Hematopoietic multipotent progenitor cell treated with erythropoietin and hydrocortisone succinate and interleukin-3 and kit ligand, for 15 days (in vitro differentiated cells): Measurements from ENCODE around the gene SLC13A3.

Source experiments
- DNase-seq: peaks from one replicate; pipeline ENCODE4 v3.0.0-alpha.2; 2015; ENCODE audit warnings: low spot score

The SLC13A3 gene

DNA sequence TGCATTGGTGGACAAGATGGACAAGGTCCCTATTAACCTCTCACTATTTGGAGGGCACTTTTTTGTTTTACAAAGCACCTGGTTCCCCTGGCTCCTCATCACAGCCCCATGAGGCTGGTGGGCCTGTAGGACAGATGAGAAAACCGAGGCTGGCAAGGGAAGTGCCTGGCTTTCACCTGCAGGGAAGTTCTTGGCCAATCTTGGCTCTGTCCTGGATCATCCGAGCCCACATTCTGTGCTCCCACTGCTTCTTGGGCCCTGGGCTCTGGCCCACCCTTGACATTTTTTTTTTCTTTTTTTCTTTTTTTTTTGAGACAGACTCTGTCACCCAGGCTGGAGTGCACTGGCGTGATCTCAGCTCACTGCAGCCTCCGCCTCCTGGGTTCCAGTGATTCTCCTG is 14.7 kb downstream of the SLC13A3 start:
- DNase-seq, result no peak

DNA sequence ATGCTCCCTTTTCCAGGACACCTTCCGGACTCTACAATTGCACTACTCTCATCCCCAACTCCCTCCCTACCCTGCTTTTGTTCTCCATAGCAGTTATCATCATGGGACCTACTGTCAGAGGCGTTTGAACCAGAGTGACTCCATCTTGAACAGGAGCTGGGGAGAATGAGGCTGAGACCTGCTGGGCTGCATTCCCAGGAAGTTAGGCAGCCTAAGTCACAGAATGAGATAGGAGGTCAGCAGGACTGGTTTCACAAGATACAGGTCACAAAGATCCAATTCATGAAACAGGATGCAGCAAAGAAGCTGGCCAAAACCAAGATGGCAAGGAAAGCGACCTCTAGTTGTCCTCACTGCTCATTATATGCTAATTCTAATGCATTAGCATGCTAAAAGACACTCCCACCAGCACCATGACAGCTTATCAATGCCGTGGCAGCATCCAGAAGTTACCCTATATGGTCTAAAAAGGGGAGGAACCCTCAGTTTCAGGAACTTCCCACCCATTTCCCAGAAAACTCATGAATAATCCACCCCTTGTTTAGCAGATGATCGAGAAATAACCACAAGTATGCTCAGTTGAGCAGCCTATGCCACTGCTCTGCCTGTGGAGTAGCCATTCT is 15.6 kb downstream of the SLC13A3 start:
- DNase-seq, result peak; percentile 54

DNA sequence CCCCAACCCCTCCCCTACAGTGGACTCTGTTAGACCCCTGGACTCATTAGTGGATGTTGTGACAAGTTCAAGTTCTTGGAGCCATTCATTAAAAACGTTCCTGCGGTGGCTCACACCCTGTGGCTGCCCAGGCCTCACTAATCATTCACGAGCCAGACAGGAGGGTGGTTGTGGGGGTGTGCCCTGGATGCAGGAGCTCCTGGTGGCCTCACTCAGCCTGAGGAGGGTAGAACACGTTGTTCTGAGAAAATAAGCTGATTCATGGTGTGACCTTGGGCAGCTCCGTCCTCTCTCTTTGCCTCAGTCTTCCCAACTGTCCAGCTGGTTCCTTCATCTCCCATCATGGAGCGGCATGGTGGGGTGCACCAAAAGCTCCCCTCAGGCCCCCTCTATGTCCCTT is 16.7 kb downstream of the SLC13A3 start:
- DNase-seq, result no peak

DNA sequence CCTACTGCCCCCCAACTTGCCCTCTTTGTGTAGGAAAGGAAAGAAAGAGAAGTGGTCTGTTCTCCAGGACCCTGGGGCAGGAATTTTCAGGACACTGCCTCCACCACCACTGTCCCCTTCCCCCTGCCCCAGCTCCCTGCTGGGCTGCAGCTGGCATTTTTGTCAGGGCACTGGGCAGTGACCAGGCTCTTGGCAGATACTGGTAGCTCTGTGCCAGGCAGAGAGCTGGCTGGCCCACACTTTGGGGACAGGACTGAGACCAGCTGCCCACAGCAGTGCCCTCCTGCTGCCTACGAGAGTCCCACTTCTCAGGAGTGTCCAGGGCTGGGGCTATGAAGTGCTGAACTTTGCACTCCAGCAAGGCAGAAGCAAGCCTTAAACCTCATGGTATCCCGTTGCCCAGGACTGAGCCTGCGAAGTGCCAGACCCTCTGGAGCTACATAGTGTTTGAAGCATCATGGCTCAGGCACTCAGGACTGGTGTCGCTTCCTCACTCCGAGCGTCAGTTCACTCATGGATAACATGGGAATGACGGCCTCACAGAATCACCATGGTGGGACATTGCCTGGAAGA is 19.3 kb downstream of the SLC13A3 start:
- no peak for DNase-seq

DNA sequence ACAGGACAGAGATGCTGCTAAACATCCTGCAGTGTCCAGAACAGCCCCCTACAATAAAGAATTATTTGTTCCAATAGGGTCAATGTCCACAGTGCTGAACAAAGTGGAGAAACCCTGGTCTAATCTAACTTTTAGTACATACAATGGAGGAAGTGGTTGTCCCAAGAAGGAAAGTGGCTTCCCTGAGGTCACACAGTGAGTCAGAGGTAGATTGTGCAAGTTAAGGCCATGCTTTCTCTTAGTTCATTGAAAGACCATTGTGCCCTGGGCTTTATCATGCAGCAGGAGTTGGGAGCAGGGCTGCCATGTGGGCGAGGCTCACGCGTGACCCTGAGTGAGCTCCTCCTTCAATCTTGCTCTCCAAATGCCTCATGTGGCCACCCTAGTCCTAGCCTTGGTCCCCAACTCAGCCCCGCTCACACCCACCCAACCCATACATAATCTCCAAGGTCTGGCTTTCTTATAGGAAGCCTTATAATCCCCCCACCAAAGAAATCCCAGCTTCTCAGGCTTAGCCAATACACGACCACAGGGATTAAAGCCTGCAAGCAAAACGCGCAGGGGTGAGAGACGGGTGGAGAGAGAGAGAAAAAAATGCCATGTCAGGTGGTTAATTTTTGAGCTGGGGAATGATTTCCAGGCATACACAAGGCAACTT is 19.9 kb downstream of the SLC13A3 start:
- DNase-seq, result no peak

DNA sequence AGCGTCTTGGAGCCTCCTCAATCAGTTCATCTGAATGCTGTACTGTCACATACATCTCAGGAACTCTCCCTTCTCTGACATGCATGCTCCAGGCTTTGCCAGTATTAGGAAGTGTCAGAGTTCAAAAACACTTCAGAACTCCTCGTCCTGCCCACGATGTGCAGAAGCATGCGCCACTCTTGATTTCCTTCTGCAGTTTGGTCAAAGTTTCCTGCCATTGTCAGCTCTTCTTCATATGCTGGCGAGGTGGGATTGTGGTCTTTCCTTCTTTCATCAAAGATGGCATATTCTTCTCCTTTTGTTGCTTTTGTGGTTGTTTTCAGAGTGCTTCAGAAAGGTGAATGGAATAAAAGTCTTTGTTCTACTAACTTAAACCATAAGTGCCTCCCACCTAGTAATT is 21.0 kb downstream of the SLC13A3 start:
- no peak for DNase-seq

DNA sequence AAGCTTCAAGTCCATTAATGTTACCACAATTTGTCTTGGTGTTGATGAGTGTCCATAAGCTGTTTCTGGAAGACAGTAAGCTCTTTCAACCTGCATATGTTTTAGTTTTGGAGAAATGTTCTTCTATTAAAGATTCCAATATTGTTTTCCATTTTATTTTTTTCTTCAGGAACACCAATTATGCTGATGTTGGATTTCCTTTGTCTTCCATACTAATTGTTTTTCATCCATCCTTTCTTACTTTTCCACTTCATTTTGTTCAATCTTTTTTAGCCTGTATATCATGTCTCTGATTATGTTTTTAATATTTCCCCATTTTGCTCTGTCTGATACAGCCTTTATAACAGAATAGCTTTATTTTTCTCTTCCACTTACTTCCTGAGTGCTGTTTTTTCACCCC is 21.9 kb downstream of the SLC13A3 start:
- no peak for DNase-seq

DNA sequence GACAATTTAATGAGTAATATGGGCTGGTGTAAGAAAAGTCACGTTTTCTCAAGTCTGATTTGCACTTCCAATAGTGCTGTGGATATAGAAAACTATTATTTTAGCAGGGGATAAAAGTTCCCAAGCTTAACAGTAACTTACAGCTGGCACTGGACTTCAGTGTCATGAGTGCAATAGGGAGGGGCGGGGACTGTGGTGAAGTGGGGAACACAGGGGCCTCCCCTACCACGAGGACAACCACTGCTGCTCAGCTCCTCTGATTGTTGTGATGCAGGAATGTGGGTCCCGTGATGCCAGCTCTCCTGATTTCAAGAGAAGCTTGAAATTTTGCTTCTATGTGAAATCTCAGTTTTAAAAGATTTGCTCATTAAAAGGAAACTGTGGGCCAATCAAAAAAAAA is 24.0 kb downstream of the SLC13A3 start:
- DNase-seq, result no peak

DNA sequence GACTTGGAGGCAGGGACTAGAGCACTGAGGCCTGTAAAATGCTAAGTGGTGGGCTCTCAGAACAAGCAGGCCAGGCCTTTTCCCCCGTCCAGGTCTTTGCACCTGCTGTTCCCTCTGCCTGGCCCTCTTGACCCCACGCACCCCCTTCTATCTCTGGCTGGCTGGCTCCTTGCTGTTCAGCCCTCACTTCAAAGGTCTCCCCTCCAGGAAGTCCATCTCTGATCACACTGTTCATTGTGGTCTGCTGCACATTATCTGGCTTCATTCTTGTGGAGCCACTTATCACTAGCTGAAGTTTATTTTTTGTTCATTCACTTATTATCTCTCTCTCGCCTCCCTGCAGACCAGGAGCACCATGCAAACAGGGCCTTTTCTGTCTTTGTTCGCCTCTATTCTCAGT is 24.5 kb downstream of the SLC13A3 start:
- DNase-seq, result no peak

DNA sequence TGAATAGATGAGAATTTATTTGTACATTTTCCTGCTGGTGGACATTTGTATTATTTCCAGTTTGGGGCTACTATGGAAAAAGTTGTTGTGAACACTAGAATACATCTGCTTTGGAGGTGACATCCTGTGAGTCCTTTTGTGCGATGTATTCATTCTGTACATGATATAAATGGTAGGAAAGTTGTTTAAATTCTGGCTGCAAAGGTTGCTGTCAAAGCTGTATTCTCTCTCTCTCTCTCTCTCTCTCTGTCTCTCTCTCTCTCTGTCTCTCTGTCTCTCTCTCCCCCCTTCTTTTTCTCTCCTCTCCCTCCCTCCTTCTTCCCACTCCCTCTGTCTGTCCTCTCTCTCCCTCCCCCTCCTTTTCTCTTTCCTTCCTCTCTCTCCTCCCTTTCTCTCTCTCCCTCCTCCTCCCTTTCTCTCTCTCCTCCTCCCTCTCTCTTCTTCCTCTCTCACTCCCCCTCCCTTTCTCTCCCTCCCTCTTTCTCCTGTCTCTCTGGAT is 25.3 kb downstream of the SLC13A3 start:
- no peak for DNase-seq

DNA sequence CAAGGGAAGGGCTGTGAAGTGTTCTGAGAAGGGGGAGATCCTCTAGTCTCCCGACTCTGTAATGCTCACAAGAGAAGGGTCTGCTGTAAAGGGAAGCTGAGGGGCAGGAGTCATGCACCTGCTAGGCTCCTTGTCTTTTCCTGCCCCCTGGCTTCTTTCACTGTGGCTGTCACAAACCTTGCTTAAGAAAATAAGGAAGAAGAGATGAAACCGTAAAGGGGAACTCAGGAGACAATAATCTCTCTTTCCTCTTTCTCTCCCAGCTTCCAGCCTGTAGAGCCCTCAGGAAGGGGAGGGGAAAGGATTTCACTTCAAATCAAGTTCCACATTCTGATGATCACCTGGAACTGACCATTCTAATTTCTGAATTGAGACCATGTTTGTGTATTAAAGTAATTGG is 26.3 kb downstream of the SLC13A3 start:
- DNase-seq, result no peak

DNA sequence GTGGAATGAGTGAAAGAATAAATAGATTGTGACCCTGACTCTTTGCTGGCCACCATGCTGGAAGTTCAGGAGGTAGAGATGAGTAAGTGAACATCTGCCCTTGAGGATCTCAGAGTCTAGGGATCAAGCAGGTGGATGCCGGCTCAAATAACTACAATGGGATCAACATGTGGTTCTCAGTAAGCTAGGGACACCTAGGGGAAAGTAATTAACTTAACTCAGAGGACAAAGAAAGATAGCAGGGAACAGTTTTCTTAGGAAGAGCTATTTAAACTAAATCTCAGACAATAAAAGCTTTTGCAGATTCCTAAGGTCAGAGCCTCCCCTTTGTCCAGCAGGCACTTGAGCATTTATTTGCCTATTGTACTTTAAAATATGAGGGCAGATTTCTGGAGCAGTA is 29.1 kb downstream of the SLC13A3 start:
- DNase-seq, result no peak

DNA sequence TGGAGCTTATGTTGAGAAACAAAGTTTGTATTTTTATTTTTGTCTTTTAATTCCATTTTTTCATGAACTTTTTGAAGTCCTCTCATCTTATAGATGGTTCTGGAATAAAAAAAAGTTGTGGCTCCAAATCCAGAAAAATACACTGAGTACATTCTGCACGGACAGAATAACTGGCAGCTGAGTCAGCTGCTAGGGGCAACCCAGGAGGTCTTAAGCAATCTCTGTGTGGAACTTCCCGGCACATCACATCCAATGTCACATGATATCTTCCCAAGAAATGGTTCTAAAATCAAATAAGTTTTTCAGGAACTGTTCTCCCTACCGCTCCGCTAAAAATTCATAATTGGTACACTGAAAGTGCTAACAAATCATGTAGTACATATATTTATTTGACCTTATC is 29.8 kb downstream of the SLC13A3 start:
- no peak for DNase-seq

DNA sequence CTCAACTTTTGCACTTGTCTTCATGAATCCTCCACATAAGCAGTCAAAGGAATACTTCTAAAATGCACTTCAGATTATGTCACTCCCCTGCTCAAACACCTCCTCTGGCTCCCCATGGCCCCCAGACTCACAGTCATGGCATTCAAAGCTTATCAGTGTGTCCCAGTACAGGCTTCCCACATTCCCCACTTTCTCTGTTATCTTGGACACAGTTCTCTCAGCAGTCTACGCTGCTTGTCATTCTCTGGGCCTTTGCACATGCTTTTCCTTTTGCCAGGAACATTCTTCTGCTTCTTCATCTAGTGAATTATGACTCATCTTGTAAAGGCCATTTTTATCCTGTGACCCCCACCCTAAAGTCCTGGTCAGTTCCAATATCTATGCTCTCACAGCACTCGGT is 31.8 kb downstream of the SLC13A3 start:
- DNase-seq, result no peak

DNA sequence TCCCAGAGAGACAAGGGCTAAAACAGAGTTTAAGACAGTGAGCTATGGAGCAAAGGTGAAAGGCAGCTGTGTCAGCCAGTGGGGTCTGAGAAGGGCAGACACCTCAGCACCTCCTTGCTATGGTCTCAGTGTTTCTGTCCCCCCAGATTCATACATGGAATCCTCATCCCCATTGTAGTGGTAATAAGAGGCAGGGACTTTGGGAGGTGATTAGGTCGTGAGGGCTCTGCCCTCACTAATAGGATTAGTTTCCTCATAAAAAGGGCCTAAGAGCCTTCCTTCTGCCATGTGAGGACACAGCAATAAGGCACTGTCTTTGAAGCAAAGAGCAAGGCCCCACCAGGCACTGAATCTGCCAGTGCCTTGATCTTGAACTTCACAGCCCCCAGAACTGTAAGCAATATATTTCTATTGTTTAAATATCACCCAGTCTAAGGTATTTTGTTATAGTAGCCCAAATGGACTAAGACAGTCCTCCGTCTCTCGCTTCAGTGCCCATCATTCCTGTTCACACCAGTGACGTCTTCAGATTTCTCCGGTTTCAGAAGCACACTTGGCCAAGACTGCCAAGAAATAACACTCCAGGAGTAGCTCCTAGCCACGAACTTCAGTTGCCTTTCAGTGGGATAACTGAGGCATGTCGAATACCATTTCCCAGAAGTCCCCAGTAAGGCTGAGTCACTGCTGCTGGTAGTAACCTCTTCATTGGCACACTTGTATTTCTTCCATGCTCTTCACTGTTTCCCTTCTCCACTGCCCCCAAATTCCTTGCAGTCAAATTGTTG is 32.8 kb downstream of the SLC13A3 start:
- no peak for DNase-seq

DNA sequence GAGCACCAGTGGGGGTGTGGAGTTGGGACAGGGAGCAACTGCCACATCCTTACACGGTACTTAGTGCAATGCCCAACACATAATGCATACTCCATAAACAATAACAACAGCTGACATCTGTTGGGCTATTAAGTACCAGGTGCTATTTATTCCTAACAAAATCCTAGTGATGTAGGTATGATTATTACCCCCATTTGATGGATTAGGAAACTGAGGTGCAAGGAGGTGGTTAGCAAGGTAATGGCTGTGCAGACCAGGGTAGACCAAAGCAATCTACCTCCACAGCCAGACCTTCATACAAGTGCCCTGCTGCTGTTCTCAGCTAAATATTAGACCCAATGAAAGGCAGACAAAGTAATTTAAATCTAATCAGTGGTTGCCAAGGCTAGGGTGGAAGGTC is 36.8 kb downstream of the SLC13A3 start:
- DNase-seq, result no peak

DNA sequence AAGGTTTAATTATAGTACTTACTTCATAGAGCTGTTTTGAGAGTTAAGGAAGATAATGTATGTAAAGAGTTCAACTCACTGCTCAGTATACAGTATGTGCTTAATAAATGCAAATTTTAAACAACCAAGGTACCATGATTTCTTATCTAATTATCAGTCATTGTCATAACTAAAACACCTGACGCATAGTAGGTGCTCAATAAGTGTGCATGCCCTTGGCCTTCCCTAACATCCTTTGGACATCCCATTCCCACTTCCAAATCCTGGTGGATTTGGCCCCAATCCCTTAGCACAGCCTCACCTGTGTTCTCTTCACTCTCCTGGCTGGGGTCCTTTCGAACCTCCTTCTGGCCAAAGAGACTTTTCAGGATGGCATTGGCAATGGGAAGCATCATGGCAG is 41.1 kb downstream of the SLC13A3 start:
- DNase-seq, result no peak

DNA sequence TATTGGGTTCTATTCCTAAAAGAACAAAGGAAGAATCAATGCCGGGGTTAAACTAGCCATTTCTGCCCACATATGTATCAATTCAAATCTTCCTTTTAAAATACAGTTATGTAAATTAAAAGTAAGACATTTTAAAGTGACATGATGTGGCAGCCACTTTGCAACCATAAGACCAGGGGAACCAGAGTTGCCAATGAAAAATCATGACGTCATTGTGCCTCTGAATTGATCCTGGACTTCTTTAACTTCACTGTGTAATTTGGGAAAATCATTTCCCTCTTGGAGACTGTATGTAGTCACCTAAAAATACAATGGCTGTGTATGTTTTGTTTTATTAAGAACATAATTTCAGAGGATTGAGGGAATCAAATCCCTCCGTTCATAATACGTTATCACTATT is 42.2 kb downstream of the SLC13A3 start:
- no peak for DNase-seq

DNA sequence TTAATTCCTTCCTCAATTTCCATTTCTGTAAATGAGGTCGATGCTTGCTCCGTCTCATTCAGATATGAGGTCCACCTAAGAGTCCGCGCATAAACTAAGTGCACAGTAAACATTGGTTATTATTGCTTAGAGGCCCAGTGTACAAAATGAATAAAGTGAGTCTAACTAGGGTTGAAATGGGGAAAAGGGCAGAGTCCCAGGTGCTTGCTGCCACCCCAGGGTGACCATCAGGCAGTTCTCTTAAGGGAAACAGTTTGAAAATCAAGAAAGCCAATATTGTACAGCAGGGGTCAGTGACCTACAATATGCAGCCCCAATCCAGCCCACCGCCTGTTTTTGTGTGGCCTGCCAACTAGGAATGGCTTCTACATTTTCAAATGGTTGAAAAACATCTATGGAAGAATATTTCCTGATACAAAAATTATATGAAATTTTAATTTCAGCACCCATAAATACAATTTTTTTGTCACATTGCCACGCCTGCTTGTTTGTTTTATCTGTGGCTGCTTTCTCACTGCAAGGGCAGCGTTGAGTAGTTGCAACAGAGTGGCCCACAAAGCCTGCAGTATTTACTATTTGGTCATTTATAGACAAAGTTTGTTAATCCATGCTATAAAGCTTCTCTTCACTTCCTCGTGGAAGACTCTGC is 43.3 kb downstream of the SLC13A3 start:
- DNase-seq, result no peak

DNA sequence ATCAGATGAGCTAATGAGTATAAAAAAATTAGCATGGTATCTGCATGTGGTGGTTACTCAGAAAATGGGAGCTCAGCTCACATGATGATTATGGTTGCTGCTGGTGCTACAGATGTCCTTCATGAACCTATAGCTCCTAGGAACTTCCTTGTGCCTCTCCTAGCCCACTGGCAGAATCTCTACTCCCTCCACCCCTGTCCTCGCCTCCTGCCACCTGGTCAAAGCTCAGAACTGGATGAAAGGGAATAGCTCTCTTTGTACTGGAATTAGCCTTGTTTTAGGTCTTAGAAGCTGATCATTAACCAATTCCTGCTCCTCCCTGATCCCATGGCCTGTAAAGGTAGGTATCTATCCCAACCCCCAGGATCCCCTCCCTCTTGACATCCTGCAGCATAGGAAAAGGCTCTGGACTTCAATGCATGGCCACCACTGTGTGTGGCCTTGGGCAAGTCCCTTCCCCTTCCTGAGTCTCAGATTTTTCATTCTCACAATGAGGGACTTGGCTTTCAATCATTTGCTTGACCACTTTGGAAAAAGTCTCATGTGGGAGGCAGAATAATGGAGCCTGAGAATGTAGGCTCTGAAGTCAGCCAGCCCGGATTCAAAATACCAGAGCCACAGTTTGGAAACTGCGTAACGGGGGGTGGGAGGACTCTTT is 43.9 kb downstream of the SLC13A3 start:
- DNase-seq, result no peak

DNA sequence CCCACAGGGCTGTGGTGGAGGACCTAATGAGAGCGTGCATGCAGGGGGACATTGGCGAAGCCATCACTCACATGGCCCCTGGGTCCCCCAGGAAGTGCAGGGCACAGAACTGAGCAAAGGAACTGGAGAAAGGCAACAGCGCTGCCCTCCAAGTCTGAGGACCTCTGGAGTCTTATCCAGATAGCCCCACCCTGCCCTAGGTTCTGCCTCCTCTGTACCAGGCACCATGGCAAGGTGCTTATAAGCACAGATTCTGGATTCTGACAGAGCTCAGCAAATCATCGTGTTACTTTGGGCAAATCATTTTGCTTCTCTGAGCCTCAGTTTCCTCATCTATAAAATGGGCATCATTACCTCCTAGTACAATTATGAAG is 44.5 kb downstream of the SLC13A3 start:
- DNase-seq, result no peak
